GM19351 (cell line): ENCODE measurements around the gene TP53BP2.

Experiments
- ATAC-seq: cut with Tn5 transposase; IDR thresholded peaks from one replicate; pipeline ENCODE4 v1.9.1; 2021; ENCODE audit warnings: mild to moderate bottlenecking, moderate library complexity; ENCODE audit not compliant: unreplicated experiment

Gene TP53BP2

GRCh38 chr1:223802032-223802431, 43.7 kb downstream of the TP53BP2 start:
- no peak for ATAC-seq

GRCh38 chr1:223796210-223796609, 49.5 kb downstream of the TP53BP2 start:
- no peak for ATAC-seq

GRCh38 chr1:223794136-223794880, 51.4 kb downstream of the TP53BP2 start:
- ATAC-seq, result no peak

- no peak for ATAC-seq
Measured at GRCh38 chr1:223793716-223794115, 52.0 kb downstream of the TP53BP2 start.

- ATAC-seq, result no peak
Measured at GRCh38 chr1:223792046-223792445, 53.7 kb downstream of the TP53BP2 start.

GRCh38 chr1:223788746-223789415, 56.9 kb downstream of the TP53BP2 start:
- no peak for ATAC-seq

- no peak for ATAC-seq
Measured at GRCh38 chr1:223785808-223786207, 59.9 kb downstream of the TP53BP2 start.

- ATAC-seq, result no peak
Measured at GRCh38 chr1:223784541-223784940, 61.2 kb downstream of the TP53BP2 start.

- ATAC-seq, result no peak
Measured at GRCh38 chr1:223783676-223784075, 62.1 kb downstream of the TP53BP2 start.

- no peak for ATAC-seq
Measured at GRCh38 chr1:223780949-223781348, 64.8 kb downstream of the TP53BP2 start.

GRCh38 chr1:223780318-223780717, 65.4 kb downstream of the TP53BP2 start:
- no peak for ATAC-seq

- ATAC-seq, result no peak
Measured at GRCh38 chr1:223776826-223777454, 68.8 kb downstream of the TP53BP2 start.

GRCh38 chr1:223776075-223776814, 69.5 kb downstream of the TP53BP2 start:
- no peak for ATAC-seq

GRCh38 chr1:223775711-223776074, 70.1 kb downstream of the TP53BP2 start:
- no peak for ATAC-seq

- ATAC-seq, result no peak
Measured at GRCh38 chr1:223775054-223775453, 70.7 kb downstream of the TP53BP2 start.

GRCh38 chr1:223774134-223774814, 71.5 kb downstream of the TP53BP2 start:
- no peak for ATAC-seq

- no peak for ATAC-seq
Measured at GRCh38 chr1:223772771-223773160, 73.0 kb downstream of the TP53BP2 start.

- peak; percentile 33 for ATAC-seq
Measured at GRCh38 chr1:223771814-223772770, 73.7 kb downstream of the TP53BP2 start.

- peak; percentile 61 for ATAC-seq
Measured at GRCh38 chr1:223771469-223771813, 74.3 kb downstream of the TP53BP2 start.
